ENCODE data around the gene GPA33.

GRCh38 chr1:167107456-167107855 lies 17.3 kb upstream of the GPA33 start:
- TF ChIP-seq CTCF (IDR thresholded peaks at IDR 0.05) (no peak), POLR2A (IDR thresholded peaks at IDR 0.05) (no peak)

Measured in testis (tissue), 2 donors.